SK-N-MC (cell line): Measurements from ENCODE around the gene PICK1.
"Not testable (repeated sequence)": the region's sequence is repeated elsewhere in the genome, so short reads cannot be mapped to it uniquely, and the experiment has no call there.

Experiments used
- DNase-seq: peaks from one replicate; pipeline ENCODE4 v3.0.0-alpha.2; 2011; ENCODE audit warnings: low read depth, low spot score
- H3K27ac ChIP-seq: fragments of 200-600 bp; sonication (generic); 2 replicates; pipeline ENCODE4 v1.5.1; 2016; ENCODE audit warnings: mixed run types
- H3K36me3 ChIP-seq: fragments of 200-600 bp; sonication (generic); 2 replicates; pipeline ENCODE4 v1.6.1; 2017; ENCODE audit warnings: antibody characterized with exemption, low read length, mixed read lengths; ENCODE audit not compliant: insufficient read depth
- H3K4me3 ChIP-seq: fragments of 200-600 bp; sonication (generic); 2 replicates; pipeline ENCODE4 v1.5.1; 2016
- H3K9ac ChIP-seq: fragments of 200-600 bp; sonication (generic); 2 replicates; pipeline ENCODE4 v1.8.0; 2017; ENCODE audit warnings: mixed run types, mixed read lengths; ENCODE audit not compliant: insufficient read length
- H3K9me3 ChIP-seq: fragments of 200-600 bp; sonication (generic); 2 replicates; pipeline ENCODE4 v1.6.1; 2017; ENCODE audit warnings: low read depth, mild to moderate bottlenecking, antibody characterized with exemption, low read length, moderate library complexity, mixed read lengths
- EZH2 ChIP-seq: fragments of 200-600 bp; sonication (generic); IDR thresholded peaks from one replicate; pipeline ENCODE4 v1.6.1; 2017; ENCODE audit warnings: antibody characterized with exemption
- FOXP2 ChIP-seq: optimal IDR thresholded peaks from 2 replicates; pipeline ENCODE3; 2011; ENCODE audit warnings: mild to moderate bottlenecking, moderate library complexity; ENCODE audit not compliant: insufficient read depth; ENCODE audit errors: extremely low read length, control extremely low read depth
- POLR2AphosphoS5 ChIP-seq: IDR thresholded peaks from 2 replicates; pipeline ENCODE4 v1.6.1; 2012; ENCODE audit warnings: mild to moderate bottlenecking, low read depth, low read length, borderline replicate concordance

Gene PICK1

DNA sequence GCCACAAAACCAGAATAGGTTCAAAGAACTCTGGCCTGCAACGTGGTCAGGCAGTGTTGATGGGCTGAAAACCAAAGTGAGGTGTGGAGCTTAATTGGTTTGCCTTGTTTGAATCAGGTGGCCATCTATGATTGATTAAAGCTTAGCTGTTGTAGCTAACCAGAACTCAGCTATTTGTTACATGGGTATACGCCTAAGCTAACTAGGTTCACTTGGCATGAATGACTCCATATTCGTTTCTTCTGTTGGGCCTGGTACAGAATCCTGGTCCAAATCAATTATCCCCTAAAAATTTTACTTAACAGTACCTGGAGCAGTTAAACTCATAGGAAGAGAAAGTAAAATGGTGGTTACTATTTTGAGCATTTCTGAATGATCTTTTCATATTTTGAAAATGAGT lies 61.0 kb downstream of the PICK1 start:
- H3K36me3 ChIP-seq, result no peaks in the 10 kb centered on the region
- no peak for TF ChIP-seq FOXP2
- no peak for TF ChIP-seq EZH2
- TF ChIP-seq POLR2AphosphoS5, result no peak
- H3K27ac ChIP-seq, result no peak overlapping the region
- no peaks in the 10 kb centered on the region for H3K9me3 ChIP-seq
- H3K9ac ChIP-seq, result no peak overlapping the region
- DNase-seq, result no peak
- H3K4me3 ChIP-seq, result no peak overlapping the region

DNA sequence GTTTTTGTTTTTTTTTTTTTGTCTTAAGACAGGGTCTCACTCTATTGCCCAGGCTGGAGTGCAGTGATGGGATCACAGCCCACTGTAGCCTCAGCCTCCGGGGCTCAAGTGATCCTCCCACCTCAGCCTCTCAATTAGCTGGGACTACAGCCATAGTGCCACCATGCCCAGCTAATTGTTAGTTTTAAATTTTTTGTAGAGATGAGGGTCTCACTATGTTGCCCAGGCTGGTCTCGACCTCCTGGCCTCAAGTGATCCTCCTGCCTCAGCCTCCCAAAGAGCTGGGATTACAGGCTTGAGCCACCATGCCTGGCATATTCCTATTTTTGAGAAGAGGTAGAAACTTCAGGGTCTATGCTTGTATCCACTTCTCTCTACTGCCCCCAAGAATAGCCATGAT lies 61.5 kb downstream of the PICK1 start:
- H3K9ac ChIP-seq, DNase-seq, H3K4me3 ChIP-seq, H3K9me3 ChIP-seq, H3K36me3 ChIP-seq, H3K27ac ChIP-seq: not testable (repeated sequence)

DNA sequence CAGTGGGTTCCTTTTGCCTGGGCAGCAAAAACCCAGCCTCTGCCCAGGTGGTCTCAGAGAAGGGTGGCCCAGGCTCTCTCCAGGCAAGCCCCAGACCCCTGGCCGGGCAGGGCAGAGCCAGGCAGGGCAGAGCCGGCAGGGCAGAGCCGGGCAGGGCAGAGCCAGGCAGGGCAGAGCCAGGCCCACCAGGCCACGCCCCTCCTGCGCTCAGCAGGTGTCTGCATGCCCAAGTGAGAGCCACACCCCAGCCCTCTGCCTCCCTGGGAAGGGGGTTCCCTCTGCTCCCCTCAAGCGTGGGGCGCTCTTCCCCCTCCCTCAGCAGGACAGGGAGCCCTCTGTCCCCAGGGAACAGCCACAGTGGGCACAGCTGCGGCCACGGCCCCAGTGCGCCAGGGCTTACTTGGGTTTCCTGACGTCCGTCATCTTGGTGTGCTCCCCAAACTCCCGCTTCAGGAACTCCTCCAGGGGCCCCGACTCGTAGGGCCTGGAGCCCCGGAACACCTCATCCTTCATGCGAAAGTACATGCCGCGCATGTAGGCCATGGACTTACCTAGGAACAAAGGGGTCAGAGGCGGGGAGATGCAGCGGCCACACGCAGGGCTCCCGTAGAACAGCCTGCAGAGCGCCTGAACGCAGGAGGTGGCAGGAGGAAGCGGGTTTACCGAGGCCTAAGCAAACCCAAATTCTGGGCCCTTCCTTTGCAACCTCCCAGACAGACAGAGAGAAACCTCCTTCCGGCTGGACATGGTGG lies 63.3 kb downstream of the PICK1 start:
- no peak overlapping the region for H3K4me3 ChIP-seq
- H3K27ac ChIP-seq, result no peak overlapping the region
- no peak overlapping the region for H3K9ac ChIP-seq
- no peaks in the 10 kb centered on the region for H3K36me3 ChIP-seq
- no peak for DNase-seq
- TF ChIP-seq FOXP2 (no peak), POLR2AphosphoS5 (no peak), EZH2 (no peak)
- no peaks in the 10 kb centered on the region for H3K9me3 ChIP-seq

- no peaks in the 10 kb centered on the region for H3K36me3 ChIP-seq
- H3K27ac ChIP-seq, result no peak overlapping the region
- H3K9ac ChIP-seq, result no peak overlapping the region
- no peak for TF ChIP-seq EZH2
- TF ChIP-seq FOXP2, result no peak
- TF ChIP-seq POLR2AphosphoS5, result no peak
- no peaks in the 10 kb centered on the region for H3K9me3 ChIP-seq
- DNase-seq, result no peak
- H3K4me3 ChIP-seq, result no peak overlapping the region
Measured at GRCh38 chr22:38122616-38123015, 65.4 kb downstream of the PICK1 start.

- H3K27ac ChIP-seq, result no peak overlapping the region
- TF ChIP-seq POLR2AphosphoS5 (no peak), FOXP2 (no peak), EZH2 (no peak)
- H3K9ac ChIP-seq, result no peak overlapping the region
- no peak for DNase-seq
- H3K4me3 ChIP-seq, result no peak overlapping the region
- H3K9me3 ChIP-seq, result no peaks in the 10 kb centered on the region
- no peaks in the 10 kb centered on the region for H3K36me3 ChIP-seq
Measured at GRCh38 chr22:38124236-38124974, 67.2 kb downstream of the PICK1 start.

GRCh38 chr22:38125038-38125610 lies 67.9 kb downstream of the PICK1 start:
- no peaks in the 10 kb centered on the region for H3K36me3 ChIP-seq
- H3K4me3 ChIP-seq, result no peak overlapping the region
- H3K27ac ChIP-seq, result no peak overlapping the region
- no peak for DNase-seq
- H3K9me3 ChIP-seq, result no peaks in the 10 kb centered on the region
- no peak for TF ChIP-seq EZH2
- TF ChIP-seq FOXP2, result no peak
- TF ChIP-seq POLR2AphosphoS5, result no peak
- no peak overlapping the region for H3K9ac ChIP-seq
